Left ventricle myocardium superior (tissue), 1 donor: Measurements from ENCODE around the gene AUTS2. TPM values are rescaled to one million over a fixed set of nuclear protein-coding genes. Genes with fewer than 3 reads are reported as not detected.

Source experiments
- ATAC-seq: fragments of 200-7000 bp; cut with Tn5 transposase; one replicate; pipeline ENCODE4 v1.9.1; 2020; ENCODE audit warnings: mild to moderate bottlenecking, moderate library complexity
- DNase-seq: peaks from one replicate; pipeline ENCODE4 v3.0.0-alpha.2; 2020
- intact Hi-C: fragments of 100-400 bp; cut with micrococcal nuclease; formaldehyde crosslinking; loops from one replicate; pipeline ENCODE4 v1.11.0; 2022
- total RNA-seq: library from RNA; stranded (reverse); fragmentation: NEBNext Ultra II Directional; extraction: Animal tissue kit (Norgen Biotek cat#: 25700); gene quantifications from one replicate; pipeline ENCODE4 v1.2.1, GENCODE V29; 2021
- donor health status: DM: no; HTN: yes; CAD: no; lungs with severe emphysema.

The AUTS2 gene
- total RNA-seq, 1 donor from 2014 or later: 7.9 TPM

DNA sequence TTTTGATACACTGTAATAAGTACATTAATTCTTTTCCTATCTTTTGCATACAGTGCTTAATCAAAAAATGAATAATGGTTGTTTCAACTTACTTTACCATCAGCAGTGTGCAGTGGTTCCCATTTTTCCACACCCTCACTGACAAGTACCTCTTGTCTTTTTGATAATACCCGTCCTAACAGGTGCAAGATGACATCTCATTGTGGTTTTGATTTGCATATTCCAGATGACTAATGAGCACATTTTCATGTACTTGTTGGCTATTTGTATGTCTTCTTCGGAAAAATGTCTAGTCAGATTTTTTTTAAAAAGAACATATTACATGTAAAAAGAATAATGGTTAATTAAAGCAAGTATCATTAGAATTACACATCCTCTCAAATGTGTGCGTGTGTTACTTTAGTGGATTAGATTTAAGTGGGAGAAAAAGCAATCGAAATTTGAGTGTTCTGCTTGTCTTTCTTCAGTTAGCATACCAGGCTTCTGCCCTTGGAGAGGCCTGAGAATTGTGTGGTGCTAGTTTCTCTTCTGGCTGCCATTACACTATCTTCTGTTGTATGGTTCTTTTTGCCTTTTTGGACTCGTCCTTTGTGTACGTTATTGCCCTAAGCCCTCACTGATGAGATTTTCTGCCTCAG is 291.2 kb downstream of the AUTS2 start:
- intact Hi-C loops: no loop called here
- ATAC-seq (no peak), DNase-seq (no peak)

DNA sequence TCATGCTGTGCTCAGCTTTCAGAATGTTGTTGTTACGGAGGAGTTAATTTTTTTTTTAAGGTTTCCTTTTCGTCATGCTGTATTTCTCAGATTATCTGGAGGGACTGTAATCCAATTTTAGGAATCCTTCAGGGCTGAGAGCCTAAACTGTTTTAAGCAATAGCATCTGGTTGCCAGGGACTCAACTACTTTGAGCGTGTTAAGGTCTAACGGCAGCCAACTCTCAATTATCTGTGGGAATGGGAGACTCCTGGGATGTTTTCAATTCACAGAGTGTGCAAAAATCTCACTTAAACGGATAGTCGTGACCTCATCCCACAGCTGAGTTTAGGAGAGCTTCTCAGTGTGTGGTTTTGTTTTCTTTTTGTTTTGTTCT is 291.7 kb downstream of the AUTS2 start:
- ATAC-seq (peak; percentile 44), DNase-seq (no peak)
- intact Hi-C loops: no loop called here

GRCh38 chr7:69892790-69893189 is 294.5 kb downstream of the AUTS2 start:
- intact Hi-C loops: no loop called here
- ATAC-seq (no peak), DNase-seq (no peak)

- ATAC-seq (peak; percentile 49), DNase-seq (no peak)
- intact Hi-C loops: no loop called here
Observed at GRCh38 chr7:69893906-69894305, 295.6 kb downstream of the AUTS2 start.

DNA sequence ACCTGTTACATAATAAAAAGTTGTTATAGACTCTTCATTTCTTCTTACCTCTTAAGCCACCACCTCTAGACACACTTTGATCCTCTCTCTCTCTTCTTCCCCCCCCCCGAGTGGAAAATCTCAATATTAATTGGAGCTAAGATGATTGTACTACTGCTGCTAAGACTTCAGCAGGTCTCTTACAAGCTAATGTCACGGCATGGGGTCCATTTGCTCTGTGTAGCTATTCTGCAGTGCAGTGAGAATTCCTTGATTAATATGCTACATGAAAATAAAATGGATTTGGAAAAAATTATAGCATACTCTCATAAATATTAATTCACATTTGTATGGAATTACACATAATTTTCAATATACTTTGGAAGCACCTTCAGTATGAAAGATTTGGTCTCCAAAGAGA is 297.2 kb downstream of the AUTS2 start:
- DNase-seq (no peak), ATAC-seq (no peak)
- intact Hi-C loops: no loop called here

DNA sequence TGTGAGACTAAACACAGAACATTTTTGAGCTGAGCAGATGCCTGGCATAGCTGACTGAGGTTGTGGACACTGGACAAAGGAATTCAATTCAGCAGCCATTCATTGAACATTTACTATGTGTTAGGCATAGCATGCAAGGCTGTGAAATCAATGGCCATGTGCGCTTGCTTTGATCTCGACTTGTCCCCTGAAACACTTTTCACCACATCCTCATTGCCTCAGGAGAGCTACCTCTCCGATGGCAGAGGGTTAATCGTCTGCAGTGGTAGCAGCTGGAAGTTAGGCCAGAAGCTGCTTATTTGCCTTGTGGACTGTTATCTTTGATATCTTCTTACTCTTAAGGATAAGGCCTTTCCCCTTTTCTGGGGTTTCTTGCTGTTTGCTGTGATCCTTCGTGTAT is 297.8 kb downstream of the AUTS2 start:
- intact Hi-C loops: no loop called here
- ATAC-seq (no peak), DNase-seq (no peak)

DNA sequence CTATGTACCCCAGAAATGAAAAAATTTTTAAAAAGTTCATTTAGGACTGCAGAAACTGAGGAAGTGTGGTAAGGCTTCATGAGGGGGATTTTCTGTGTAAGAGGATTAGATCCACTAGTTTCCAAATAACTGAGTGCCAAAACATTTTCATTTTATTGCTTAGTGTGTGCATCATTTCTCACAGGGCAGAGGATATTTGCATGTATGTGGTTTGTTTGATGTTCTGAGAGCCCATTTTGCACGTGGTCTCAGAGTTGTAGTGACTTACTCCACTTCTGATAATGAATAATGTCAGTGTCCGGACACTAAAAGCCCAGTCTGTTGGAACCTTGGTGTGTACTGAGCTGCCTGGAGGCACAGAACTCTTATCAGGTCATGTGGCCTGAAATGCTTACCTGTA is 299.9 kb downstream of the AUTS2 start:
- DNase-seq (no peak), ATAC-seq (no peak)
- intact Hi-C loops: no loop called here

DNA sequence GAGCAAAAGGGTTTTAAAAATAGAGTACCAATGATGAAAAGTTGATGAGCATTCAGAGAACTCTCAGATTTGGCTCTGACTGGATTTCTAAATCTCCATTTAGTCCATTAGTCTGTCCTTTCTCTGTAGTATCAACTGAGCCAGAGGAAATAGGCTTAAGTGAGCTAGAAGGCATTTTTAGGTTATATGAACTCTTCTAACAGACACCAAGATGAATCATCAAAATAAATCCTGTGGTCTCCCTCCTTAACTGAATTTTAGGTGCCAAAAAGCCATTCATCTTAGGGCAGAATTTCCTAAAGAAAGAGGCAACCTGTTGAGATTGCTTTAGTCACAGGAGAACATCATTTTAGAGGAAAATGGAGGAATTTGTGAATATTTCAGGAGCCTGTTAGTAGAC is 305.1 kb downstream of the AUTS2 start:
- no peak for ATAC-seq
- intact Hi-C loops: no loop called here
- no peak for DNase-seq

DNA sequence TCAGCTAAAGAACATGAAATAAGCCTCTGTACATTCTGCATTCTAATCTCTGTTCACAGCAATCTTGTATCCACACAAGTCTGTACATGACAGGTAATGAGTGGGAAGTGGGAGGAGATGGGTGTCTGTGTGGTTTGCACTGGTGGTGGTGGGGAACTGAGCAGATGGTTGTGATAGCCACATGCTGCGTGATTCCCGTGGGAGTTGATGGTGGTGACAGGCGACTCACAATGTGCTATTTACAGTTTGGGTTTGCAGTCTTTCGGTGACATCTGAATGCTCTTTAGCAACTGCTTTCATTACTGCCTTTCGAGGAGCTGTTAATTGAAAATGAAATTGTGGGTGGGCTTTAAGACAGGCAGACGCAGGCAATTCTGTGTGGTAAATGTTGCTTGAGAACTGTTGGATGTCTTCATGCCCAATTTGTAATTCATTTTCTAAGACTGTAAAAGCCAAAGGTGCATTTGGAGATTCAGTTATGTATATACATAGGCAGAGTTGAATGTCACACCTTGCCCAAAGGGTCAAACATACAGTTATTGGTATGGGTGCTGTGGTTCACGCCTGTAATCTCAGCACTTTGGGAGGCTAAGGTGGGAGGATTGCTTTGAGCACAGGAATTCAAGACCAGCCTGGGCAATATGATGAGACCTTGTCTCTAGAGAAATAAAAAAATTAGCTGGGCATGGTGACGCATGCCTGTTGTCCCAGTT is 308.2 kb downstream of the AUTS2 start:
- ATAC-seq (no peak), DNase-seq (no peak)
- intact Hi-C loops: no loop called here

DNA sequence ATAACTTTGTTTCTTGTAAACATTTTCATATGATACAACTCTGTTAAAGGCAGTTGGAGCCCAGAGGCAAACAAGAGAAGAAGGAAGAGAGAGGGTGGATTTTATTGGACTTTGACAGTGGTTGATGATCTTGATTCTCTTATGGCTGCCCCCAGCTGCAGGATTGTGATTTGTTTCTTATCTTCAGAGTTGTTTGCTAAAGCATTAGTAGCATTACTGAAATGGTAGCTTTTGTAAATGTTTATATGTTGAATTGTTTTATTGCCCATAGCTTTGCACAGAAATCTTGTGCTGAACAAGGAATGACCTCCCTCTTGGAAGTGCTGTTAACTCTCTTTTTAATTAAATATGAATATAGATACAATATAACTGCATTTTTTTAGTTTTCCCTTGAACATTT is 309.4 kb downstream of the AUTS2 start:
- ATAC-seq (no peak), DNase-seq (no peak)
- intact Hi-C loops: no loop called here

DNA sequence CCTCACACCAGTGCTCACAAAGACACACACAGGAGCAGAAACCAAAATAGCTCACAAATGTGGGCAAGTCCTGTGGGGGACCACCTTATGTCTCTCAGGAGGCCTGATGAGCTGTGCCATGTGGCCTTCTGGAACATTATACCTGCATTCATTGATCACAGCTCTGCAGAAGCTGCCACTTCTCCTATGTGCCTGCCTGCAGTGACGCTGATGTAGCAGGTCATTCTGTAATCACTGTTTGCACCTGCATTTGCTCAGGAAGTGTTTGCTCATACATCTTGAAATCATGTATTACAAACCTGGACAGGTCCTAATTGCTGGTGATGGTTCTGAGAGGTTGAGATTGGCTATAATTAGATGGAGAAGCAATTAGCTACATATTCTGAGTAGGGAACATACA is 310.2 kb downstream of the AUTS2 start:
- no peak for DNase-seq
- ATAC-seq: no peak
- intact Hi-C loops: no loop called here

GRCh38 chr7:69910150-69910549 is 311.9 kb downstream of the AUTS2 start:
- DNase-seq (no peak), ATAC-seq (no peak)
- intact Hi-C loops: no loop called here

GRCh38 chr7:69911337-69911736 is 313.1 kb downstream of the AUTS2 start:
- no peak for ATAC-seq
- DNase-seq: no peak
- intact Hi-C loops: no loop called here

- intact Hi-C loops: no loop called here
- DNase-seq: no peak
- no peak for ATAC-seq
Observed at GRCh38 chr7:69912141-69912540, 313.9 kb downstream of the AUTS2 start.

DNA sequence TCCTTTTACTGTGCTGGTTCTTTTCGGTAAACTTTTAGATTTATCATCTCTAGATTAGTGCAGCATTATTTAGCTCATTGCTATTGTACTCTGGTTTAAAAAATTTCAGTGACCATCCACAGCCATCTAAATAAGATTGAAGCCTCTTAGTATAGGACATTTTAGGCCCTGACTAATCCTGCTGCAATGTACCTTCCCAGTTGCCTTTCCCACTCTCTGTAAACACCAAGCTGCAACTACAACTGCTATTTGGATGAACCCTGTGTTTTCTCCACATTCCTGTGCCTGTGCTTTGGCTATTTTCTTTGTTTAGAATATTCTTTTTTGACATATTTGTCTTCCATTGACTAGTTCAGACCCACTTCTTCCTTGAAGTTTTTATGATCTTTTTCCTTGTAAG is 314.6 kb downstream of the AUTS2 start:
- ATAC-seq (no peak), DNase-seq (no peak)
- intact Hi-C loops: no loop called here

DNA sequence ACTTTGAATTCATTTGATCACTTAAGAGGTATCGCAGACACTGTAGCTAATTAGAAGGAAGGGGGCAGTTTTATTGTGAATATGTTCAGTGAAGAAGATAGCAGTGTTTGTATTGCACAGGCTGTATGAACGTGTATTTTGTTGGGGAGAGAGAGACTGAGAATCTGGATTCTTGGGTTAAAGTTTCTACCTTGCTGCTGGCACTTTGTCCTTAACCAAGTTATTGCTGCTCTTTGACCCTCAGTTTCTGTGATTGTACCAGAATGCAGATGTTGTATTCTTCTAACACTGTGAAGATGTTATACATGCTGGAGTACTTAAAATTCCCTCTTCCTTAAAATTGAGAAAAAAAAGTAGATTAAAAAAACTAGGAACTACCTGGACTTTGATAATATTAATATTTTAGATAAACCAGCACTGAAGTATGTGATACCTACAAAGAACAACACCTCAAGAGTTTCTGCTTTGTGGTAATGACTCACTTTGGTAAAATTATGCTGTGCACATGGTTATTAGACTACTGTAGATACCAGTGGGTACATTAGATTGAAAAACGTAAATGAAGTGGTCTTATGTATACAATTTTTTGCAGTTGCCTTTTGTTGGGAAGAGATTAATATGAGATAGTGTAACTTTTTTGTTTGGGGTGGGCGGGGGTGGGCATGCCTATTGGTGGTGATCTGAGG is 321.3 kb downstream of the AUTS2 start:
- intact Hi-C loops: no loop called here
- no peak for ATAC-seq
- DNase-seq: no peak

GRCh38 chr7:69920797-69921196 is 322.5 kb downstream of the AUTS2 start:
- intact Hi-C loops: no loop called here
- DNase-seq: no peak
- no peak for ATAC-seq

- intact Hi-C loops: no loop called here
- DNase-seq (no peak), ATAC-seq (no peak)
Observed at GRCh38 chr7:69922026-69922803, 323.9 kb downstream of the AUTS2 start.

DNA sequence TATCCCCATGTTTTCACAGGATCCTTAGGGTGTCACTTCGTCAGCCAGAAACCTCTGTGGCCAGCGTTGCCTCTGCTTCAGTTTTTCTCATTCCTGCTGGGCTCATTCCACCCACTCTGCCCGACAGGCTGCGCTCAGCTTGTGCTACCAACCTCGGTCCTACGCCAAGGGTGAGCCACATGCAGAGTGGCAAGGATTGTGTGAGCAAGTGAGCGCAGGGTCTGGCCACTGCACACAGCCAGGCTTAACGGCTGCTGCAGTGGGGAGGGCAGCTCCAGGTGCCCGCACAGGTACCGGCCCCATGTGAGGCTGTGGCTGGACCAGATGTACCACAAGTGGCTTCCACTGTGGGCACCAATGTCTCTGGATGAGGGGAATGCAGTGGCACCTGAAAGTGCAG is 329.2 kb downstream of the AUTS2 start:
- no peak for ATAC-seq
- intact Hi-C loops: no loop called here

GRCh38 chr7:69928621-69929020 is 330.3 kb downstream of the AUTS2 start:
- ATAC-seq (no peak), DNase-seq (no peak)
- intact Hi-C loops: no loop called here

More for the DNA sequence above, 329.2 kb downstream of the AUTS2 start:
- no peak for DNase-seq
